Erythroblast (primary cell): ENCODE results near the gene SESN1.

Experiments used
- GATA1 ChIP-seq: IDR thresholded peaks from 2 replicates; pipeline ENCODE4 v1.6.1; 2011; ENCODE audit warnings: low read depth, mild to moderate bottlenecking, control low read depth, low read length, moderate library complexity
- POLR2A ChIP-seq: IDR thresholded peaks from 2 replicates; pipeline ENCODE4 v1.6.1; 2011; ENCODE audit warnings: mild to moderate bottlenecking, low read length

DNA sequence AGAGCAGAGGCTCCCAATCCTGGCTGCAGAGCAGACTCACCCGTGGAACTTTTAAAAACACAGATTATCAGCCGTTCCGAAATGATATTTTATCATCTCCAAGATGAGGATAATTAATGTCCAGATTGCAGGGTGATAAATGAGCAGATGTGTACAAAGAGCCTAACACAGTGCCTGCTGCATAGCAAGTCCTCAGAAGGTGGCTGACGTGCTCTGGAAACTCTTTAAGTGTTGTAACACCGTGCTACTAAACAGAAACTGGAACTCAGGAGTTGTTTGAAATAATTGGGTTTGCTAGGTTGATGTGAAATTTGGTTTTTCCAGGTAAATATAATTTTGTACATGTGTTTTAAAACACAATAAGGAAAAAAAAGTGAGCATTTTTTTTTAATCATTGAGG, 128.4 kb downstream of the SESN1 start:
- TF ChIP-seq POLR2A (no peak), GATA1 (no peak)
